IPS-NIHi7 (cell line): ENCODE data around the gene FAM174B.

Source experiments
- DNase-seq: peaks from one replicate; pipeline ENCODE4 v3.0.0; 2012; ENCODE audit warnings: mixed read lengths; ENCODE audit errors: extremely low spot score

Gene FAM174B

DNA sequence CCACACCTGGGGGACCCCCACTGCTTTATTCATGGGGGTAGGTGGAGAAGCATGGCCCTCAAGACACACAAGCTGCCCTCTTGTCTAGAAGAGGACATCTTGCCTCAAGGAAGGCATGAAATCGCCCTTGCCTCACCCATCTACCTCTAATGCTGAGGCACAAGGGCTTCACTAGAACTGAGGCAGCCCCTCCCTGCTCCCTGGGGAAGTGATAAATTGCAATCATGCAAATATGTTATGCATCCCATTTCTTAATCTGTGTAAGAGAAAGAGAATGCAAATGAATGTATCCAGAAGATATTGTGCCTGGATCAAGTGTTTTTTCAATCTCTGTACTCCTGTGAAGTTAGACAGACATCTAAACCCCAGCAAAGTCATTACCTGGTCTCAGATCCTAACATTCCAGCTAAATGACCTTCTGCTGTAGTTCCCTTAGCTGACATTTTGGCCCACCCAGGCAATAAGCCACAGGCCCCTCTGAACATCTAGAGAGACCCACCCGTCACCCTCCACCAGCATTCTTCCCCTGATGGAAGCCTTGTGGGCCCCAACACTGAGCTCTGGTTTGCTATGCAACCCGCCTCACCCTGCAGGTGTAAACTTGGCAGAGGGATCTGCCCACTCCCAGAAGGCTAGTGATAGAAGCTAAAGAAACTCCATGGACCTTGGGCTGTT is 53.8 kb downstream of the FAM174B start:
- no peak for DNase-seq

GRCh38 chr15:92600856-92601255 is 54.7 kb downstream of the FAM174B start:
- no peak for DNase-seq

- no peak for DNase-seq
Observed at GRCh38 chr15:92599394-92599970, 56.1 kb downstream of the FAM174B start.

DNA sequence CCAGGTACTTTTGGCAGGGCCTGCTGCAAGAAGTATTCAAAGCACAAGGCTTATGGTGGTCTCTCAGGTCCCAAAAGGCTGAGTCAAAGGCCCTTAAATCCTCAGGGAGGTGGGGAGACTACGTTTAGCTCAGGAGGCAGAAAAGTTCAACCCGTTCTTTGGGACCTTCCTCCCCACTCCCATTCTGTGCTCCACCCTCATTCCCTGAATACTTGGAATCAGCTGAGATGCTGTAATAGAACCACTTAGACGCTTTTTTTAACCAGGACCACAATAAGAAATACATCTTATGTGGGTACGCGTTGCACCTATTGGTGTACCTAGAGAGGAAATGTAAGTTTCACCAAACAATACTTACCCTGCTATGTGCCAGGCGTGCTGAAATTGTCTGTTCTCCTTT is 58.0 kb downstream of the FAM174B start:
- DNase-seq = no peak

GRCh38 chr15:92596623-92597022 is 59.0 kb downstream of the FAM174B start:
- DNase-seq = no peak

GRCh38 chr15:92595506-92596381 is 59.8 kb downstream of the FAM174B start:
- DNase-seq = no peak

GRCh38 chr15:92591275-92591674 is 64.3 kb downstream of the FAM174B start:
- no peak for DNase-seq

DNA sequence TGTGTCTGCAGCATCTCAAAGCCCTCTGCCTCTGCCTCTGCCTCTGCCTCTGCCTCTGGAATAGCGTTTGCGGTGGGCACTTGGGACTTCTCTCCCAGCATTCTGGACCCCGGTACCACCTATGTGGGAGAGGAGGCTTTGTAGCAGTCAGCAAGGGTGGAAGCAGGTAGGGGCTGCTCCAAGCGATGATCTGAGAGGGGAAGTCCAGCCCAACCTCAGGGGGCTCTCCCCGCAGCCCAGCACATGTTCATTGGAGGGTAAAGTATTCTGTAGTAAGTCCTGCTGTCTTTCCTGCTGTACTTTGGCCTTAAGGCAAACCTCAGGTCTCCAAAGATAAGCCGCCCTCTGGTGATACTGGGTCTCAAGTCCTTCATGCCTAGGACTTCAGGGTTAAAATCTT is 68.6 kb downstream of the FAM174B start:
- DNase-seq = no peak

DNA sequence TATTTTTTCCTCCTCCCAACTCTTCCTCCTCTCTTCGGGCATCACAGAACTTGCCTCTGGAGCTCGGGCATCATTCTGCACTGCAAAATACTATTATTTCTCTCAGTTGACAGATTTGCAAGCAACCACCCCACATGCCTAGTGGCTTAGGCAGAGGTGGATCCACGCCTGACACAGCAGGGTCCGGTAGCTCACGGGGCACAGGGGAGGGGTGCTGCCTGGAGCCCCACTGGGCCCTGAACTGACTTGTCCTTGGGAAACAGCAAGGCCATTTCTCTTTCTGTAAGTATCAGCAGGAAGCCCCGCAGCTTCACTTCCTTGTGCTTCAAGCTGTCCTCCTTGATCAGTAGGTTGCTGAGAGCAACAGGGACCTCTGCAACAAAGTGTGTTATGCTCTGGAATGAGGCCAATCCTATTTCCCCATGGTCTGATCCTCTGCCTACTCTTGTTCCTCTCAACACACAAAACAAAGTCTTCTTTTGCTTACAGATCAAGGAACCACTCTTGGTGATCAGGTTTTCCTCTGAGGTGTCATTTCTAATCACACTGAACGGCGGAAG is 69.1 kb downstream of the FAM174B start:
- DNase-seq = no peak

- no peak for DNase-seq
Observed at GRCh38 chr15:92584105-92584504, 71.5 kb downstream of the FAM174B start.

- no peak for DNase-seq
Observed at GRCh38 chr15:92583096-92584034, 72.2 kb downstream of the FAM174B start.

DNA sequence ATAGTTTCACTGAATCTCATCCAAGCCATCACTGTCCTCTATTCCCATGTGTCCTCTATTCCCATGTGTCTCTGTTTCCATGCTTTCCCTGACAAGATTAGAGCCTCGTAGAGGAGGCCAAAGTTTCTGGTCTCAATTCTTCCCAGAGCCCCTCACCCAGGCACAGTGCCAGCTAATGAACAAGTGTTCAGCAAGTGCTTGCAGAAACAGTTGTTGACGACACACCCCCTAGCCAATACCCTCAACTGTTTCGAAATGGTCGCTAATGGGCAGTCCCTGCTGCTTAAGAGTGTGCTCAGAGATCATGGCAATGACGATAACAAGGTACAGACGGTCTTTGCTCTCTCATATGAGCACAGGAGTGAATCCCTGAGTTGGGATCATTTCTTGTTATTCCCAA is 73.4 kb downstream of the FAM174B start:
- no peak for DNase-seq

DNA sequence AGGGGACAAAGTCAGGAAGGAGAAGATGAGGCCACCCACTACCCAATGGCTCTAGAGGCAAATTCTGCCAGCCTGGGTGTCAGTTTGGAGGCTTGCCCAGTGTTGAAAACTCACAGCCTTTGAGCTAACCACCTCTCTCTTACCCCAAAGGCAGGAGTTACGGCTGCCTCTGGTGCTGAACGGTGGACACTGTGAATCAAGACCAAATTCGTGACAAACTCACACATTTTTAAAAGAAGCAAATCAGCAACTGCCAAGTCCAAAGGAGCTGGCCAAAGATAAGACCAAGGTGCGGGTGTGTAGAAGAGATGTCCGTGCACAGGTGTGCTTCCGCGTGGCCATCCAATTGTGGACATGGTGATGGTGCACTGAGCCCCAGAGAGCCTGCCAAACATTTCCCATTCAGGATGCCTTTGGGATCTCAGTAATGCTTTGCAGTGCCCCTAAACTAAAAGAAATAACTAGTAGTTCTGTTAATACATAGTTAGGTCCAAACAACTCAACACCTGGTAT is 74.6 kb downstream of the FAM174B start:
- no peak for DNase-seq

DNA sequence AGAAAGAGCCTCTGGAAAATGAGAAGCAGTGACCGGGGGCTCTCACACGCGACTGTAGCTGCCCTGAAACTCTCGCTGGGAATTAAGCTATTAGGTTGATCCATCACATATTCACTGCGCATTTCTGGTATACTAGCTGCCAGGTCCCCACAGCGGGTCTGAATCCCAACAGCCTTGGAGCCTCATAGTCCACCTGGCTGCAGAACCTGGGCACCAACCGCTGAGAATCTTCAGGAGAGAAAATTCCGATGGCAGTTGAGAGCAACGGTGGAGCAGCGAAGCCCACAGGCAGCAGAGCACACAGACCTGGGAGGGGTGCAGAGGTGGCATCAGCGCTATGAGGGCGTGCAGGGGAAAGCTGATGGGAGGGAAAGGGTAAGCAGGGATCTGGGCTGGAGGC is 75.1 kb downstream of the FAM174B start:
- no peak for DNase-seq

DNA sequence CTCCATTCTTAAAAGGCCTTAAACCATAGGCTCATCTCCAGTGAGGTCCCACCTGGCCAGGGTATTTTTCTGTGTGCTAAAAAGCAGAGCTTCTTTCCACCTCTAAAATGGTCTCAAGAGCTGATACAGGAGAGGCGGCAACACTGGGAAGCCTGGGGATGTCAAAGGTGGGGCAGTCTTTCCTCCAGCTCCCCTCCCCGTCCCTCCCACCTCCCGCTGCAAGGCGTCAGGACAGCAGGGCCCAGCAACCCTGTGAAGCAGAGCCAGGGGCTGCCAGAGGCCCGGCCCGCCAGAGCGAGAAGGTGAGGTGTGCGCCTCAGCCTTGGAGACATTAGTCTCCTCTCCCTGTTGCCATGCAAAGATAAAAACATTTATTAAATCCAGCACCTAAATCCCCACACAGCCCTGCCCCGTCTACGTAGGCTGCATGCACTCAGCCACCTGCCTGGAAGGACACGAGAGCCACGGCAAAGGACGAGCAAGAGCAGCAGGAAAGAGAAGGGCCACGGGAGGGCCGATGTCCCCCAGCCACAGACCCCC is 75.6 kb downstream of the FAM174B start:
- DNase-seq = no peak

DNA sequence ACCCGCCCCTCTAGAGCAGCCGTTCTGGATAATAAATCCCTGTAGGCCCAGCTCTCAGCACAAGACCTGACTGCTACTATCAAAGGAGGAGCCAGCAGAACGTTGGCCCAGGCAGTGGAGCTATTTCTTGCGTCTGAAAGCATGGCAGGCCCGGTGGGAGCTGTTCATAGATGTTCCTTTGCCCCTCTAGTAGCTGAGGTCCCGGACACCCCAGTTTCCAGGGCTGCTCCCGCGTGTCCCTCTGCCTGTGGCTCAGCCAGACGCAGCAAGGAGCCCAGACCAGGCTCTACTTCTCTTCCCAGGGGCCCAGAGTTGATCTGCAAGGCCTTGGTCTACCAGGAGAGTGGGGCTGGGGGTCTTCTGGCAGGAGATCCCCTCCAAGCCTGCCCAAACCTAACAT is 76.1 kb downstream of the FAM174B start:
- no peak for DNase-seq

- DNase-seq = no peak
Observed at GRCh38 chr15:92578096-92578835, 77.3 kb downstream of the FAM174B start.

DNA sequence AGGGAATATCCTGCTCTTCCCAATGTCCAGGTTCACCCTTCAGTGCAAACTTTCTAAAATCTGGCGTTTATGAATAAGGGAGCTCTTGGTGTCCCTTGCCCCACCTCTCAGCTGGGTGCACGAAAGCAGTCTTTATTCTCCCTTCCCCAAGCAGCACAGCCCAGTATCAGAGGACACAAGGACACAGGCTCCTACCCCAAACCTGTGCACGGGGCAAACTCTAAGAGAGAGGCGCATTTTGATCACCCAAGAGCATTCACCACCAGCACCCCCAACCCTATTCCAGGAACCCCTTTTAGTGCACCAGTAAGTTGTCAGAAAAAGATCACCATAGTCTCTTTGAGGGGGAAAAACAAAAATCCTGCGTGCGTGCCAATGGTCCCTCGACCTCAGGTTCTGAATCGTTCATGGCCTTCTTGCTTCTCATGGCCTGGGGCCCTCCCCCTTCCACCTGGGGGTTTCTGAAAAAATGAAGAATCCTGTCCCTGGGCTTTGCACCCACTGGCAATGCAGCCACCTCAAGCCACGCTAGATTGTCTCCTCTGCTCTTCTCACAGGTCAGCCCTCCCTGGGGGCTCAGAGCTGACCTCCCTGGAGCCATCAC is 78.9 kb downstream of the FAM174B start:
- no peak for DNase-seq

- DNase-seq = no peak
Observed at GRCh38 chr15:92574566-92574965, 81.0 kb downstream of the FAM174B start.

GRCh38 chr15:92574161-92574560 is 81.4 kb downstream of the FAM174B start:
- no peak for DNase-seq
